HG03520 (cell line): Measurements from ENCODE around the gene CST2.
"Not testable (repeated sequence)": the region's sequence is repeated elsewhere in the genome, so short reads cannot be mapped to it uniquely, and the experiment has no call there.

Experiments
- ATAC-seq: cut with Tn5 transposase; IDR thresholded peaks from one replicate; pipeline ENCODE4 v1.9.1; 2021; ENCODE audit warnings: mild to moderate bottlenecking, moderate library complexity; ENCODE audit not compliant: unreplicated experiment

The CST2 gene

DNA sequence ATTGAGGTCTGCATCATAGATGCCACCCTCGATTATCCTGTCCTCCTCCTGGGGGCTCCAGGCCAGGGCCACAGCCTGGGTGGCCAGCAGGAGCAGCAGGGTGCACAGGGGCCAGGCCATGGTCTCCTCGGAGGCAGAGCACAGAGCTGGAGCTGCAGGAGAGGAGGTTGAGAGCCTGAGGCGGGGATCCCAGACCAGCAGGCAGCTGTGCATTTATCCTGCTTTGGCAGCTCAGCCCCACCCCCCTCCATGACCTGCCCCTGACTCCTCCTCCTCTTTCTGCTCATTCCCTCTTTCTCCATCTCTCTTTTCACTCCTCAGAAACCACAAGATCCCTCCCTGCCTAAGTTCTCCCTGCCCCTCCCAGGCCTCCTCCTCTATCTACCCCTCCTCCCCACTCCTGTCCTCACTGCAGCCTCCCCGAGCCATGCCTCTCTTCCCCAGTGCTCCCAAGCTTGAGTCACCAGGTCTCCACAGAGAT lies at the start of gene CST2:
Gene CST2 (minus strand): TSS at position 189 of the 481 bp plus-strand sequence. CDS start 69 bp downstream, at position 120.
- no peak for ATAC-seq

- no peak for ATAC-seq
These were observed 49.2 kb upstream of the CST2 start for GRCh38 chr20:23875606-23876237.

- no peak for ATAC-seq
These were observed 48.2 kb upstream of the CST2 start for GRCh38 chr20:23874747-23875146.

GRCh38 chr20:23873370-23874015 lies 47.0 kb upstream of the CST2 start:
- ATAC-seq, result no peak

DNA sequence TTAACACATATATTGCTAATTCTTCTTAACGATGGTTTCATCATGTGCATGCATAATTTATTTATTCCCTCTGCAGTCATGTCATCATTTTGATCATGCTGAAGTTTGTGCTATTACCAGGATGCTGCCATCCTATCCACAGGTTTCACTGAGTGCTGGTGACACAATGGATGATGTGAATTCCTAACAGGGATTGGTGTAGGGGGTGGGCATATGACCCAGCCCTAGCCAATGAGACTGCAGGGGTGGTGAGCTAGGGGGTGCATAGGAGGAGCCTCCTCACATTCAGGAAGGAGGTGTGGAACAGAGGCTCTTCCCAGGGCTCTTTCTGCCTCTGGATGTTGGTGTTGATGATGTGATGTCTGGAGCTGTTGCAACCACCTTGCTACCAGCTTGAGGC lies 45.5 kb upstream of the CST2 start:
- no peak for ATAC-seq

- no peak for ATAC-seq
These were observed 43.9 kb upstream of the CST2 start for GRCh38 chr20:23870461-23870860.

DNA sequence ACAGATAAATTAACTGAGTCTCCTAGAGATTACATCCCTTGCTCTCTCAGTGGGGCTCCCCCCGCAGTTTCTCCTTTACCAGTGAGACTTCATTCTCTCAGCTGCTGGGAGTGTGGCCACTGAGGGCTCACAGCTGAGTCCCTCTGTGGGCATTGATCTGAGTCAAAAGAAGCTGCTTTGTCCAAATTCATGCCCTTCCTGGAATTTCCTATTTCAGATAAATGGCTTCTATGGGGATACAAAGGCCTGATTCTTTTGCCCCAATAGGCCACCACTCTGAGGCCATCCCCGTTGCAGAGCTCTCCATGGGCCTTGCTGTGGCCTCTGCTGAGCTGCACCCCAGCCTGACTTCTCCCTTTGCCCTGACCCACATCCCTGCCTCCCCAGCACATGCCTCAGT lies 43.0 kb upstream of the CST2 start:
- no peak for ATAC-seq

GRCh38 chr20:23868321-23868720 lies 41.8 kb upstream of the CST2 start:
- ATAC-seq, result no peak

DNA sequence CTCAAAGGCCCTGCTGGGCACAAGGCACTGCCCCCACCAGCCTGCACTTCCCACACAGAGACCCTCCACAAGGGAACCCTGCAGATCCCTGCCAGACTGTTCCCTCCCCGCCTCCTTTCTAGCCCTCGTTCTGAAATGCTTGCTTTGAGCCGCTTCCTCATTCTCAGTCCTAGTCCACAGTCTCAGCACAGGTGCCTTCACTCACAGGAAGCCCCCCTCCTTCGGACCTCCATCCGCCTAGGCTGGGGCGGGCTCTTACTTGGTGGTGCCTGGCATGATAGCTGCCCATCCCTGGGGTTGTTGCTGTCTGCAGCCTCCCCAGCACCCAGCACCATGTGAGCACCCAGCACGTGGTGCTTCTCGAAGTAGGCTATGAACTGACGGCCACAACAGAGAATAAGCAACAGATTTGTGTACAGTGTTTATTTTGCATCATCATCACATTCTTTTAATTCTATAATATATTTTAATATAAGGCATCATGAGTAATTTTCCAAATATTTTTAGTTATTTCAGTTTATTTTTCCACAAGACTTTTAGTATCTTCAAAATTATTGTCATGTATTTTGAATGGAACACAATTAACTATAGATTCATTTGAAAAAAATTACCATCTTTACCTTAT lies 40.7 kb upstream of the CST2 start:
- ATAC-seq, result no peak

GRCh38 chr20:23860771-23861170 lies 34.2 kb upstream of the CST2 start:
- ATAC-seq, result not testable (repeated sequence)

- no peak for ATAC-seq
These were observed 31.6 kb upstream of the CST2 start for GRCh38 chr20:23857962-23858595.

DNA sequence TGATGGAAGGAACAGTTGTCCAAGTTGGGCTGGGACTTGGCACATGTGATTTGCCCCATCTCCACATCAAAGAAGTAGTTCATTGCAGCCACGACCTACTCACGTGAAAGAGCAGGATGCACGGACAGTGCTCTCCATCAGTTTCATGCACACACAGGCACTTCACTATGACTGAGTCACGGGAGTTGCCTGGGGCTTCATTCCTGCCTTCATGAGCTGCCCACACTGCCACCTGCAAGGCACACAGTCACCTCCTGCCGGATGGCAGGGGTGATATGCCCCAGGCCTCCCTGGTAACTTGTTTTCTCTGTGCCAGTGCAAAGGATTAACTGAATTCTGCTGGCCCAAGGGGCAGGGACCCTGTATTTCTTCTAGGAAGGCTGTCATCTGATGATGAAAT lies 30.2 kb upstream of the CST2 start:
- no peak for ATAC-seq

- no peak for ATAC-seq
These were observed 29.7 kb upstream of the CST2 start for GRCh38 chr20:23856226-23856625.

DNA sequence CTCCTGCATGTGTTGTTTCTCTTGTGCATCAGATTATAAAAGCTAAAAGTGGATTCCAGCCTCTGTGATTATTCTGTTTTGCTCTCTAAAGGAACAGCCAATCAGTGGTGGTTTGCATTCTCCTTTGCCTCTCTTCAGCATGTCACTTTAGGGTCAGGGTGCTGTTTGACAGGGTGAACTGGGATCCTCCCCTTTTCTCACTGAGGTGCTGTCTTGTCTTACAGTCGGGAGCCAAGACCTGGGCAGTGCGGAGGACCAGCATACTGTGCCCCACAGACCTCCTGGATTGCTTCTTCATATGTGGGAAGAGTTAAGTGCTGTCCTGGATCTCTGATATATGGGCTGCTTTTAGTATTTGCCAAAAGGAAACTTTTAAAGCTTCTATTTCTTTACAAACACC lies 15.2 kb upstream of the CST2 start:
- ATAC-seq, result no peak

GRCh38 chr20:23835716-23836115 lies 9.2 kb upstream of the CST2 start:
- ATAC-seq, result no peak

DNA sequence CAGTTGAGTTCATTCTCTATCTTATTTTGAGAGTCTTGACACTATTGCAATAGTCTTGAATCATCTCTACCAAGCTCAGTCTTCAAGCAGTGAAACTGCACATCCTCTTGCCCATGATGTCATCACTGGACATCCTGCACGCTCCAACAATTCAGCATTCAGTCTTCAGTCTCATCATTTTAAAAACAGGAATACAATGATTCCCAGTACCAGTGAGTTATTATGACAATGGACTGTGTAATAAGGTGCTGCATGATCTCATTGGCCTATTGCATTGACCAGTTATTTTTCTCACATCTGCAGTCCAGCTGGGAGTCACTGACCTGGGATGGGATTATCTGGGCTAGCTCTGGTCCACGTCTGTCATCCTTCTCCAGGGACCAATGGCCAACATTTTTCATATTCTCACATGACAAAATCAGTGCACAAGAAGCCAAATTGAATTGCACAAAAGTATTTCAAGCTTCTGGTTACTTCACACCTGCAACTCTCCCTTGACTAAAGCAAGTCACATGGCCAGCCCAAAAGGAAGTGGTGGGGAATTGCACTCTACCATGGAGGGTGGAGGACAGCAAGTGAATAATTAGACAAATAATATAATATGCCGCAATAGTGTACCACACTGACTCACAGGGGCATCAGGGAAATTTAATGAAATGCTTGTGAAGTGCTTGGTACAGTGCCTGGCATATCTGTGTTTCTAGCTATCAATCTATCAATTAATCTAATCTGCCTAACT lies 6.4 kb upstream of the CST2 start:
- ATAC-seq, result no peak

GRCh38 chr20:23831961-23832360 lies 5.4 kb upstream of the CST2 start:
- ATAC-seq, result not testable (repeated sequence)

- ATAC-seq, result no peak
These were observed 2.8 kb downstream of the CST2 start for GRCh38 chr20:23823621-23824324.

GRCh38 chr20:23823111-23823510 lies 3.4 kb downstream of the CST2 start:
- ATAC-seq, result no peak

DNA sequence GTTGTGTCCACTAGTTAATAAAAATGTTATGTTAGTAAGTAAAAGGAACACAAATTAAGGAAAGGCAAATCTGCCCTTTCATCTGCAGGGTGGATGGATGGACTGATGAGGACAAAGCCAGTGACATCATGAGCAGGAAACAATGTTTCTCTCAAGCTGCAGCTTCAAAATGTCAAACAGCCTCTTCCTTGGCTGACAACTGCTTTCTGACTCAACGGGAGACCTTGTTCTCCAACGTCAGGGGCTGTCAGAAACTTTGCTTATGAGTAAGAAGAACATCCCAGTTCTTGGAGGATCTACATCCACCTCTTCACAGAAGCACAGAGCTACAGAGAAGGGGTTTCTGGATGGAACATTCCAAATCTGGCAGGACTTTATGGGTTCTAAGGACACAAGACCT lies 6.0 kb downstream of the CST2 start:
- no peak for ATAC-seq
